GM12878 (cell line): ENCODE measurements around the gene CBX8.
A peak's percentile ranks its signal among the peaks of the same experiment; 100 is the strongest.

Experiments
- ATF2 ChIP-seq: IDR thresholded peaks from 2 replicates; pipeline ENCODE4 v1.6.1; 2012; ENCODE audit warnings: low read length, inconsistent platforms
- CREM ChIP-seq: IDR thresholded peaks from 2 replicates; pipeline ENCODE4 v1.6.1; 2014; ENCODE audit warnings: antibody characterized with exemption, low read depth
- CTCF ChIP-seq, 3 experiments: IDR thresholded peaks in 2 of 3; conservative IDR thresholded peaks in 1 of 3; 2 replicates each; pipeline ENCODE4 v1.5.1; 2011; ENCODE audit warnings: low read depth in 3 of 3, low read length in 3 of 3, mild to moderate bottlenecking in 3 of 3, control low read depth in 2 of 3, moderate library complexity in 2 of 3, inconsistent platforms in 1 of 3, mixed read lengths in 1 of 3; ENCODE audit not compliant: control insufficient read depth in 2 of 3, insufficient read depth in 1 of 3; ENCODE audit errors: extremely low read depth in 1 of 3
- EZH2 ChIP-seq: IDR thresholded peaks from 2 replicates; pipeline ENCODE4 v1.6.1; 2012; ENCODE audit warnings: low read depth, mild to moderate bottlenecking, control low read depth, inconsistent platforms, low read length, borderline replicate concordance; ENCODE audit not compliant: control insufficient read depth
- HDGF ChIP-seq: fragments of 450-650 bp; IDR thresholded peaks from 2 replicates; pipeline ENCODE4 v1.6.1; 2016; ENCODE audit warnings: antibody characterized with exemption
- KDM1A ChIP-seq: fragments of 200-600 bp; sonication (generic); IDR thresholded peaks from 2 replicates; pipeline ENCODE4 v1.6.1; 2016; ENCODE audit warnings: borderline replicate concordance
- NR2C1 ChIP-seq: fragments of 450-650 bp; IDR thresholded peaks from 2 replicates; pipeline ENCODE4 v1.6.1; 2017; ENCODE audit warnings: antibody characterized with exemption, mild to moderate bottlenecking, moderate library complexity
- POLR2A ChIP-seq: IDR thresholded peaks from 2 replicates; pipeline ENCODE4 v1.6.1; 2011; ENCODE audit warnings: low read depth, mild to moderate bottlenecking, low read length
- POLR2AphosphoS5 ChIP-seq: IDR thresholded peaks from 2 replicates; pipeline ENCODE4 v1.6.1; 2011; ENCODE audit warnings: mild to moderate bottlenecking, low read length, inconsistent platforms
- RBBP5 ChIP-seq: fragments of 200-600 bp; sonication (generic); conservative IDR thresholded peaks from 2 replicates; pipeline ENCODE4 v1.6.1; 2016
- REST ChIP-seq: IDR thresholded peaks from 2 replicates; pipeline ENCODE4 v1.6.1; 2012; ENCODE audit warnings: mild to moderate bottlenecking, low read depth, low read length
- SMC3 ChIP-seq: IDR thresholded peaks from 2 replicates; pipeline ENCODE4 v1.6.1; 2011; ENCODE audit warnings: low read length, improper control_type of control experiment, borderline replicate concordance
- SP1 ChIP-seq: IDR thresholded peaks from one replicate; pipeline ENCODE4 v1.6.1; 2011; ENCODE audit warnings: low read depth, low read length
- TAF1 ChIP-seq: IDR thresholded peaks from 2 replicates; pipeline ENCODE4 v1.6.1; 2011; ENCODE audit warnings: mild to moderate bottlenecking, low read depth, low read length, borderline replicate concordance

GRCh38 chr17:79811868-79812352 lies 15.0 kb upstream of the CBX8 start:
- no peak for TF ChIP-seq POLR2A
- TF ChIP-seq CTCF (IDR thresholded peaks at IDR 0.05 in 2 of 3, conservative IDR thresholded peaks at IDR 0.05 in 1 of 3; ENCODE audit: control insufficient read depth in 2 of 3, extremely low read depth in 1 of 3, insufficient read depth in 1 of 3, low read depth in 3 of 3, low read length in 3 of 3): no peak
- TF ChIP-seq RBBP5: no peak
- TF ChIP-seq CREM: no peak
- TF ChIP-seq NR2C1: no peak
- TF ChIP-seq SP1: no peak
- TF ChIP-seq ATF2: no peak
- no peak for TF ChIP-seq HDGF
- TF ChIP-seq TAF1: no peak
- 0 out of 2 replicates have a peak, but pooled peaks have one; percentile 59 for TF ChIP-seq EZH2
- no peak for TF ChIP-seq REST
- no peak for TF ChIP-seq POLR2AphosphoS5
- TF ChIP-seq SMC3: no peak
- no peak for TF ChIP-seq KDM1A
